Measurements from ENCODE around the gene HNRNPDL. TPM values are rescaled to one million over a fixed set of nuclear protein-coding genes. Genes with fewer than 3 reads are reported as not detected.
"Not testable (repeated sequence)": the region's sequence is repeated elsewhere in the genome, so short reads cannot be mapped to it uniquely, and the experiment has no call there.

The HNRNPDL gene
- total RNA-seq, 1 donor from 2014 or later = 316 TPM

- intact Hi-C loops (cut with micrococcal nuclease) = not testable (repeated sequence)
Measured at GRCh38 chr4:82390061-82390460, 40.2 kb downstream of the HNRNPDL start.

- intact Hi-C loops (cut with micrococcal nuclease) = no loop called here
Measured at GRCh38 chr4:82388405-82388804, 41.9 kb downstream of the HNRNPDL start.

- intact Hi-C loops (cut with micrococcal nuclease) = not testable (repeated sequence)
Measured at GRCh38 chr4:82386312-82386711, 44.0 kb downstream of the HNRNPDL start.

GRCh38 chr4:82382751-82383150 is 47.5 kb downstream of the HNRNPDL start:
- intact Hi-C loops (cut with micrococcal nuclease) = no loop called here

GRCh38 chr4:82381661-82382296 is 48.5 kb downstream of the HNRNPDL start:
- intact Hi-C loops (cut with micrococcal nuclease) = no loop called here

- intact Hi-C loops (cut with micrococcal nuclease) = no loop called here
Measured at GRCh38 chr4:82381235-82381634, 49.0 kb downstream of the HNRNPDL start.

GRCh38 chr4:82380831-82381230 is 49.4 kb downstream of the HNRNPDL start:
- intact Hi-C loops (cut with micrococcal nuclease) = no loop called here

- intact Hi-C loops (cut with micrococcal nuclease) = no loop called here
Measured at GRCh38 chr4:82380344-82380743, 49.9 kb downstream of the HNRNPDL start.

GRCh38 chr4:82376109-82376508 is 54.2 kb downstream of the HNRNPDL start:
- intact Hi-C loops (cut with micrococcal nuclease) = no loop called here

- intact Hi-C loops (cut with micrococcal nuclease) = loop anchor here (1.0 to 5.0 kb wide), 11 partner anchors 14 to 902 kb away; partner anchors contain the start of genes COPS4, LIN54, PLAC8 and RASGEF1B
Measured at GRCh38 chr4:82373816-82374625, 56.2 kb downstream of the HNRNPDL start, which contains the start of gene HNRNPD. HNRNPD (minus strand) TSS chr4:82373991; CDS start chr4:82373678, 313 bp downstream.

GRCh38 chr4:82373486-82373815 is 56.8 kb downstream of the HNRNPDL start:
- intact Hi-C loops (cut with micrococcal nuclease) = loop anchor here (1.0 to 5.0 kb wide), 6 partner anchors 13 to 901 kb away; partner anchors contain the start of genes LIN54, PLAC8 and RASGEF1B

Other genes with a start within 250 kb of the HNRNPDL start
- 424 and 433 TPM in 2 replicates for gene HNRNPD, start 56.5 kb downstream of the HNRNPDL start, total RNA-seq
- 40.4 and 42.3 TPM in 2 replicates for gene ENOPH1, start 128 bp upstream of the HNRNPDL start, total RNA-seq
- gene TMEM150C, start 131.5 kb upstream of the HNRNPDL start, total RNA-seq = not detected in 2 replicates

Data from T-helper 2 cell treated with Interferon-gamma antibody and Interleukin-4, amounts not matched to agents 100 ng/mL and 5 ng/mL, for 36 hours (primary cell).